BJ (cell line): ENCODE results near the gene FASTKD3. TPM values are rescaled to one million over a fixed set of nuclear protein-coding genes. Genes with fewer than 3 reads are reported as not detected.

ENCODE experiments used
- CTCF ChIA-PET: fragments of 350-600 bp; formaldehyde crosslinking; extraction: SDS; loops from one replicate; lab custom pipeline; 2021; ENCODE audit warnings: antibody characterized with exemption, inconsistent platforms; lab: Yijun Ruan, JAX
- POLR2A ChIA-PET: fragments of 300-600 bp; sonication (Branson Sonifier 250); formaldehyde crosslinking; extraction: SDS; loops from one replicate; lab custom pipeline; 2021; ENCODE audit warnings: antibody characterized with exemption; lab: Charles Lee
- DNase-seq: peaks from one replicate; pipeline ENCODE4 v3.0.0-alpha.2; 2011; ENCODE audit warnings: low read depth
- H3K27me3 ChIP-seq: 2 replicates; pipeline ENCODE4 v1.6.0; 2011; ENCODE audit warnings: low read length; ENCODE audit not compliant: control insufficient read depth, insufficient read depth
- H3K36me3 ChIP-seq: 2 replicates; pipeline ENCODE4 v1.5.1; 2011; ENCODE audit warnings: low read length; ENCODE audit not compliant: control insufficient read depth, insufficient read depth
- H3K4me3 ChIP-seq: 2 replicates; pipeline ENCODE4 v1.5.1; 2011; ENCODE audit warnings: low read depth, mild to moderate bottlenecking, control low read depth, low read length
- CTCF ChIP-seq: IDR thresholded peaks from 2 replicates; pipeline ENCODE4 v1.5.1; 2011; ENCODE audit warnings: low read depth, mild to moderate bottlenecking, control low read depth, inconsistent platforms, low read length, moderate library complexity; ENCODE audit not compliant: insufficient read depth
- polyA plus RNA-seq: library from polyadenylated mRNA; depleted of rRNA; stranded (reverse); fragments of >200 nt; gene quantifications from 2 replicates; pipeline ENCODE4 v1.2.3, GENCODE V29; 2011; rRNA removed

The FASTKD3 gene
- polyA plus RNA-seq, 1 experiment = 5.6 TPM

GRCh38 chr5:7811715-7812114 lies 57.1 kb downstream of the FASTKD3 start:
- DNase-seq = no peak
- TF ChIP-seq CTCF = no peak
- Histone ChIP-seq H3K27me3 (no peaks in the 10 kb centered on the region), H3K4me3 (no peak overlapping the region), H3K36me3 (no peaks in the 10 kb centered on the region)
- CTCF ChIA-PET = interaction anchor here (1.0 kb wide), 1 partner anchor 65 kb away, joined by 3 read pairs; no protein-coding TSS in a partner anchor
- POLR2A ChIA-PET = no interaction called here

Other genes with a start within 250 kb of the FASTKD3 start
- gene CFAP90, start 17.9 kb downstream of the FASTKD3 start, polyA plus RNA-seq = 0.10 TPM in 1 of 2 replicates, not detected in the other
- 58.6 and 65.4 TPM in 2 replicates for gene MTRR, start 117 bp upstream of the FASTKD3 start, polyA plus RNA-seq